ENCODE data around the gene SLC18B1.

GRCh38 chr6:132814716-132815570 lies 16.5 kb upstream of the SLC18B1 start:
- no peak for TF ChIP-seq POLR2A (IDR thresholded peaks at IDR 0.05)
- no peak for TF ChIP-seq CTCF (IDR thresholded peaks at IDR 0.05)

Measured in Peyer's patch (tissue), 4 donors.